Brain microvascular endothelial cell (primary cell): ENCODE results near the gene ATP9B.

Experiments used
- DNase-seq: peaks from one replicate; pipeline ENCODE4 v3.0.0-alpha.2; 2020
- H3K27ac ChIP-seq: fragments of 250-450 bp; sonication (Bioruptor Pico); 2 replicates; pipeline ENCODE4 v1.5.1; 2020; ENCODE audit warnings: mild to moderate bottlenecking, moderate library complexity
- H3K27me3 ChIP-seq: fragments of 250-450 bp; sonication (Bioruptor Pico); replicated peaks from 2 replicates; pipeline ENCODE4 v1.5.1; 2020; ENCODE audit warnings: mild to moderate bottlenecking
- H3K36me3 ChIP-seq: fragments of 250-450 bp; sonication (Bioruptor Pico); replicated peaks from 2 replicates; pipeline ENCODE4 v1.5.1; 2020; ENCODE audit warnings: mild to moderate bottlenecking
- H3K4me3 ChIP-seq: 2 replicates; pipeline ENCODE4 v1.5.1; 2011; ENCODE audit warnings: low read depth, mild to moderate bottlenecking, control low read depth, low read length, moderate library complexity
- in situ Hi-C: cut with HindIII; loops from 2 replicates; pipeline ENCODE4 v1.10.0; 2017; ENCODE audit warnings: low sequenced_read_pairs, low pct_ligation_motif_present
- TF ChIP-seq, protein P1 (sequence below): IDR thresholded peaks from 2 replicates; pipeline ENCODE4 v1.5.1; 2011; ENCODE audit warnings: low read depth, mild to moderate bottlenecking, moderate library complexity, low read length, control low read depth, inconsistent platforms; ENCODE audit errors: missing control alignments

ATP9B gene

GRCh38 chr18:79250301-79250981, 181.2 kb downstream of the ATP9B start:
- no peak for DNase-seq
- TF ChIP-seq, protein P1, sequence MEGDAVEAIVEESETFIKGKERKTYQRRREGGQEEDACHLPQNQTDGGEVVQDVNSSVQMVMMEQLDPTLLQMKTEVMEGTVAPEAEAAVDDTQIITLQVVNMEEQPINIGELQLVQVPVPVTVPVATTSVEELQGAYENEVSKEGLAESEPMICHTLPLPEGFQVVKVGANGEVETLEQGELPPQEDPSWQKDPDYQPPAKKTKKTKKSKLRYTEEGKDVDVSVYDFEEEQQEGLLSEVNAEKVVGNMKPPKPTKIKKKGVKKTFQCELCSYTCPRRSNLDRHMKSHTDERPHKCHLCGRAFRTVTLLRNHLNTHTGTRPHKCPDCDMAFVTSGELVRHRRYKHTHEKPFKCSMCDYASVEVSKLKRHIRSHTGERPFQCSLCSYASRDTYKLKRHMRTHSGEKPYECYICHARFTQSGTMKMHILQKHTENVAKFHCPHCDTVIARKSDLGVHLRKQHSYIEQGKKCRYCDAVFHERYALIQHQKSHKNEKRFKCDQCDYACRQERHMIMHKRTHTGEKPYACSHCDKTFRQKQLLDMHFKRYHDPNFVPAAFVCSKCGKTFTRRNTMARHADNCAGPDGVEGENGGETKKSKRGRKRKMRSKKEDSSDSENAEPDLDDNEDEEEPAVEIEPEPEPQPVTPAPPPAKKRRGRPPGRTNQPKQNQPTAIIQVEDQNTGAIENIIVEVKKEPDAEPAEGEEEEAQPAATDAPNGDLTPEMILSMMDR, result no peak
- in situ Hi-C loops, result no loop called here
- Histone ChIP-seq H3K36me3 (no peaks in the 10 kb centered on the region), H3K4me3 (no peak overlapping the region), H3K27ac (no peak overlapping the region), H3K27me3 (no peaks in the 10 kb centered on the region)

DNA sequence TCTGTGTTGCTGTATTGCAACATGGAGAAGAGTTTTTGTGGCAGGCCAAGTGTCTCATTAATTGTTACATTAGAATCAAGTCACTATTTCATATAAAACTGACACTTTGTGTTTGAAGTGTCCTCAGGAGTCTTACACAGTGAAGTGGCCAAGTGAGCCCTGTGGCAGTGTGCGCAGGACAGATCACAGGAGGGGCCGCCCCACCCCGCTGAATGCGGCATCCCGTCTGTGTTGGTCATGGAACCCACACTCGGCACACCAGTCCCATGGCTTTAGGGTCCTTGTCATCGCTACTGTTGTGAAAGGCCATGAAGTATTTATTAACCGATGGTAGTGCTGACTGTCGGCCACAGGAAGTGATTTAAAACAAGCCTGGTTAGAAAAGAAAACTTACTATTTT, 181.8 kb downstream of the ATP9B start:
- H3K4me3 ChIP-seq, result no peak overlapping the region
- H3K27ac ChIP-seq, result no peak overlapping the region
- H3K36me3 ChIP-seq, result no peaks in the 10 kb centered on the region
- DNase-seq, result no peak
- H3K27me3 ChIP-seq, result no peaks in the 10 kb centered on the region
- TF ChIP-seq, protein P1, result no peak
- in situ Hi-C loops, result no loop called here

- TF ChIP-seq, protein P1, result no peak
- no peaks in the 10 kb centered on the region for H3K27me3 ChIP-seq
- H3K4me3 ChIP-seq, result no peak overlapping the region
- no peaks in the 10 kb centered on the region for H3K36me3 ChIP-seq
- no peak for DNase-seq
- H3K27ac ChIP-seq, result no peak overlapping the region
- in situ Hi-C loops, result no loop called here
Observed at GRCh38 chr18:79252904-79253633, 183.9 kb downstream of the ATP9B start.

DNA sequence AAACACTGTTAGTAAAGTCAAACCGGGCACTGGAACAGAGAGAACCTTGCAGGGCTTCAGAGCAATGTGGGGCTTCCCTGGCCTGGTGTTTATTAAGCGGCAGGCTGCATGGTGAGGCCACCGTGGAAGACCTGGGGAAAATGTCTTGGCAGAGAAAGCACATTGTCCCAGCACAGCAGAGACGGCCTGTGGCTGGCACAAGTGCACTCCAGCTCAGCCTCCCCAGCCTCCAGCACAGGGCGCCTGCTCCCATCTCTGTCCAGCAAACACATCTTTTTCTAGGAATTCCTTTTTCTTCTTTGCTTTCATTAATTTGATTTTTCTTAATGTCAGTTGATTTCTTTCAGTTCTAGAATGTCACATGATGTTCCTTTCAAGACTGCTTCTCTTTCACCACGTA, 188.3 kb downstream of the ATP9B start:
- no peaks in the 10 kb centered on the region for H3K27me3 ChIP-seq
- no peaks in the 10 kb centered on the region for H3K36me3 ChIP-seq
- no peak overlapping the region for H3K4me3 ChIP-seq
- in situ Hi-C loops, result no loop called here
- no peak overlapping the region for H3K27ac ChIP-seq
- TF ChIP-seq, protein P1, result no peak
- no peak for DNase-seq

DNA sequence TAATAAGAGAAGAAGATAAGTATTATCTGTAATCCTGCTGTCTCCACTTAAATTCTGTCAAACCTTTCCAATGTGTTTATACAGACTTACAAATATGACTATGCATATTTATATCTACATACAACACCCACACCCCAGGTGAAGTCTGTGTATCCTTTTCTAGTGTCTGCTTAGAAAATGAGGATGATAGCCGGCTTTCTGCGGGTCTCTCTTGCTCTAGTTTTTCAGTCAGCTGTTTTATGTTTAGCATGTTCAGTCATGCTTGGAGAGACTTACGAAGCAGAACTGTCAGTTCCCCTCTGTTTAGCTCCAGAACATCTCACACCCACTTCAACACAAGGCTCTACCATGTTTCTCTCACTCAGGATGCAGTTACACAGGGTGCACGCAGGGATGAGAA, 189.3 kb downstream of the ATP9B start:
- in situ Hi-C loops, result no loop called here
- Histone ChIP-seq H3K27me3 (no peaks in the 10 kb centered on the region), H3K27ac (no peak overlapping the region), H3K4me3 (no peak overlapping the region), H3K36me3 (no peaks in the 10 kb centered on the region)
- DNase-seq, result no peak
- TF ChIP-seq, protein P1, result no peak
